HG03469 (cell line): ENCODE measurements around the gene ATXN1.

Experiments
- ATAC-seq: cut with Tn5 transposase; IDR thresholded peaks from one replicate; pipeline ENCODE4 v1.9.1; 2021; ENCODE audit warnings: mild to moderate bottlenecking, moderate library complexity, moderate number of reproducible peaks; ENCODE audit not compliant: unreplicated experiment

Gene ATXN1

GRCh38 chr6:16488813-16489212, 272.4 kb downstream of the ATXN1 start:
- ATAC-seq, result no peak

- no peak for ATAC-seq
Observed at GRCh38 chr6:16487996-16488674, 273.1 kb downstream of the ATXN1 start.

DNA sequence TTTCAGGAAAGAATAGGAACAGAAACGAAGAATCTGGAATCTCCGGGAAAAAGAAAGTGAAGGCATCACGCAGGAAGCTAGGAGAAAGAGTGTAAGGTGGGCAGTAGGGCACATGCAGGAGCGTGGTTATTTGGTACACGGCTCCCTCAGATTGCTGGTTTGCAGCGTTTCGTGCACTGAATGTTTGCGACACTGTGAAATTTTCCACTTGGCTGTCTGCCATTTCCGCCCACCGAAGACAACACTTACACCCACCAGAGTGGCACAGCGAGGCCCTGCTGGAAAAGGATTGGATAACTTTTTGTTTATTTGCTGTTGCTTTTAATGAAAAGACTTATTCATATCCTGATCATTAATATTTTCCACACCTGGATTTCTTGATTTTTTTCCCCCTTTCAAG, 274.6 kb downstream of the ATXN1 start:
- no peak for ATAC-seq

- ATAC-seq, result no peak
Observed at GRCh38 chr6:16483315-16483875, 277.9 kb downstream of the ATXN1 start.

GRCh38 chr6:16482702-16483314, 278.5 kb downstream of the ATXN1 start:
- ATAC-seq, result no peak

DNA sequence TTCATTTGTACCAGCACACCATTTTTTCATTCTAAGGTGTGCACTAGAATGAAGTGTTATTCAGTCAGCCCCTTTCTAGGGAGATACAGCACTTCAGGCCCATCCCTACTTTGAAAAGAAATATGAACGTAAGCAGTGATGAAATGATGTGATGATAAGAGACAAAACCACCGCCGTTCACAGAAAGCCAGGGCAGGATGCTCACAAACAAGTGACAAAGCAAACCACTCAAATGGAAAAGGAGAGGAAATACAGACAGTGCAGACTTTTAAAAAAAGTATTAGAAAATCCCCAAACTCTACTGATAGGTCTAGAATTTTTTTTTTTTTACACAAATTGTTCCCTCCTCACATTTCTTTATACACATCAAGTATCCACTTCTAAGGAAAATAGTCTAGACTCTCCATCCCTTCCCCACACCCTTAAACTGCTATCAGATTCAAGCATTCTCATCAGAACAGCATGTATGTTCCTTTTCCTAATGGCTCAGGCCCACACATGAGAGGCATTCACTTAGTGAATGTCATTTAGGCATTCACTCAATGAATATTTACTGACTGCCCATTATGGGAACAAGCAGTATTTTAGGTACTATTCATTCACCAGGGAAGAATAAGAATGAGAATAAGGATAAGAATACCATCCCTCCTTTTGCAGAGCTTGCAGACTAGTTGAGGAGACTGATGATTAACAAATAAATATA, 279.4 kb downstream of the ATXN1 start:
- ATAC-seq, result no peak

DNA sequence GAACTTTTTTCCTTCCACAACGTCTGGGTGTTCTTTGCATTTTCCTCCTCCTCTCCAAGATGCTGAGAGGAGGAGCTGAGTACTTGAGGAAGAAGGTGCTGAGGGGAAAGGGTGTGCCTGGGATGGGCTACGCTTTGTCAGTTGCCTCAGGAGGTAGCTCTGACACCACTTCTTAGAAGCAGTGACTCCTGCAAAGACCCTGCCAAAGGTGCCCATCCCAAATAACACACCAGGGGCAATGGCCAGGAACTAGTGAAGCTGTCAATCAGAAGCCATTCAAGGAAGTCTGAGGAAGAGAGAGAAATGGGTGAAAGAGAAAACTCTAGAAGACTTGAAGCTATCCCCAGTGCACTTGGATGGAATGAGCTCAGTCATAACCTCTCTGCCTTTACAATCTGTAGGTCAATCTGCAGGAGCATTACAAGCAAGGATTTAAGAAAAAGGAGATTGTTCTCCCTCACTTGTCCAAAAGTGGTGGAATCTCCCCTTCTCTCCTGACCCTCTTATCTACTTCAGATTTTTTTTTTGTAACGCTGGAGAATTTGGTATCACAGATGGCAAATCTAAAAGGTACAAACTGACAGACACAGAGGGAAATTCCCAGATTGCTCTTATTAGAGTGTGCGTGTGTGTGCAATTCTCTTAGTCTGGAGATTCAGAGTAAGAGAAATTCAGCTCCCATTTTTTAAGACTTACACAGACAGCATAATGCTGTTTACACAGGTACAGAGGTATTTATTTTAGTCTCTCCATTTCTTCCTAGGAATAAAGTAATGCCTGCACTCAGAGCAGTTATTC, 280.3 kb downstream of the ATXN1 start:
- no peak for ATAC-seq

DNA sequence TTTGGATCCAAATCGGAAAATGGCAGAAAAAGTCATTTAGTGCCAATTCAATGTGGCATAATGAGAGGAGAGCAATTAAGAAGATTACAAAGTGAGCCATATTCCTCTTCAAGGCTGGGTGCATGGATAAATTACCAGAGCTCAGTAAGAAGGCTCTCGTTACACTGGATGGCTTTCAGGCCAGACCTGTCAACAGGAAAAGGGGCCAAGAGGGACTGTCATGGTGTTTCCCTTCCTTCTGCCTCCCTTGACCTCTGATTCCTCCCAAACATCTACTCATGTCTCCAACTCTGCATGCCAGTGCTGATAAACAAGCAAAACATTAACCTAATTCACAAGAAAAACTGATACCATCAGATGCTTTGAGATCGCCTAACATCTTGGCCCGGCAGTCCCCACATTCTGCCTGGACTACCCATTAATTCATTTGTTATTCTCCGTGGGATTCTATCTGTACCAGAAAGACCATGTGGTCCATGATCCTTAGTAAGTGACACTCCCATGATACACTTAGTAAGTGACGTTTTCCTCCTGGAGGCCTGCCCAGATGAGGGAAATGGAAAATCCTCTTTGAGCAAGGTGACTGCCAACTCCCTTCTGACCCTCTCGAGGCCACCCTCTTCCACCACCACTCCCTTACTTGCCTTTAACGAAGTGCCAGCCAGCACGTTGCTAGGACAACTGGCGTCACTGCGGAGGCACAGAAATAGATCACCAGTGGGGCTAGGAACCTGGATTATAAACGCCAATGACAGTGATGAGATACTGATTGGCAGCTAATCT, 283.7 kb downstream of the ATXN1 start:
- no peak for ATAC-seq

- ATAC-seq, result no peak
Observed at GRCh38 chr6:16476861-16477260, 284.4 kb downstream of the ATXN1 start.

DNA sequence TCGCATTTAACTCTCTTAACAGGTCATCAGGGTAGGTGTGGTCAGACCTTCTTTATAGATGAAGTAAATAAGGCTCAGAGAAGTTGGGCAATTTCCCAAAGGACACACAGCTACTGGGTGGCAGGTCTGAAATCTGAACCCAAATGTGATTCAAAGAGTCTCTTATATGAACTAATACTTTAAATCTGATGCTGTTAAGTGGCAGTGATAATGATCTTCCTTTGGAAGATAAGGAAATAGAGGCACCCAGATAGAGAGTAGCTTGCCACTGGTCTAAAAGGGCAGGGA, 285.8 kb downstream of the ATXN1 start:
- ATAC-seq, result no peak

- ATAC-seq, result no peak
Observed at GRCh38 chr6:16474772-16475493, 286.3 kb downstream of the ATXN1 start.

- no peak for ATAC-seq
Observed at GRCh38 chr6:16473908-16474771, 287.1 kb downstream of the ATXN1 start.

GRCh38 chr6:16473184-16473907, 287.9 kb downstream of the ATXN1 start:
- ATAC-seq, result peak; percentile 34

DNA sequence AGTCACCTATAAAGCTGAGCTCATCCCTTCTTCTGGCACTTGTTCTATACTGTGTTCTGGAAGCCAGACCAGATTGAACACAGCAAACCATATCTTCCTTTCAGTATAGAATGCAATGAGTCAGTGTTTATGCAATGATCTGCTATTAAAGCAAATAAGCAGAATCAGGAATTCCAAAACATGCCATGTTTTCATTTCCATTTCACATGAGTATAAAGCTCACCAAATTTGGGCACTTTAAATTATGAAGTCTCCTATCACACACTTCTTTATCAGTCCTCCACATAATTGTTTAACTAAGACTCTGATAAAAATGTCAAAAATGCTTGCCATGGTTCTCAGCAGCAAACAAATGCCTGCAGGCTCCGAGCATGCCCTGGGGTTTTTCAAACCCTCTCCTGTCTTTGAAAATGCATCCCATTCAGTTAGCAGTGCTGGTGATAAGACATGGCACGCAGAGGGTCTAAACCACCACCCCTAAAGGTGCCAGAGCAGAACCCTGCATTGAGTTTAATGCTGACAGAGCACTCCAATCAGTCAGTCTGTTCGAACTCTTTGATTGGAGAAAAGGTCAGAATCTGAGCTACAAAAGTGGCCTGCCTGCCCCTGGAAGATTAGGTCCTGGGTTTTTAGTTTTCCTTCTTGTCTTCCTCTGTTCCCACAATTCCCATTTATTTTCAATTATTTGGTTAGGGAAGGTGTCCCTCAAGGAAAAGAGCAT, 288.8 kb downstream of the ATXN1 start:
- ATAC-seq, result no peak

DNA sequence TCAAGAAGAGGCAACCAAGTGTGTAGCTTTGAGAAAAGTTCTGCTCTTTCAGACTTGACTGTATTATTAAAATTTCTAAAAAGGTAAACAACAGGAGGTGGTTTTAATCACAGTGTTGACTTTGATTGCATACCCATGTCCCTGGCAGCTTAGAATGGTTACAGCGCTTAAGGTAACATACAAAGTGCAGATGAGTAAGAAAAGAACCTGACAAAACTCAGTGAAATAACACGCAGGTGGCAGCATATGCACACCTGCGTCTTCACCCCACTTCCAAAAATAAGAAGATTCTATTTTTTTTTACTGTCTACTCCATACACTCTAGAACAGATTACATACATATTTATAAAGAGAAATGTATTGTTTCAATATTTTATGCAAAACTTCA, 289.4 kb downstream of the ATXN1 start:
- no peak for ATAC-seq

GRCh38 chr6:16471222-16471909, 289.9 kb downstream of the ATXN1 start:
- peak; percentile 34 for ATAC-seq
